Right lobe of liver (tissue), 4 donors: ENCODE measurements around the gene NPEPL1.

Experiments
- CTCF ChIP-seq, 4 donors: fragments of 200-600 bp in 3 of 4; fragments of 450-650 bp in 1 of 4; IDR thresholded peaks; one replicate each; pipeline versions ENCODE4 v1.5.1 to v1.8.0; 2016 to 2022; ENCODE audit warnings: antibody characterized with exemption in 4 of 4, mild to moderate bottlenecking in 2 of 4
- POLR2A ChIP-seq: fragments of 450-650 bp; IDR thresholded peaks from one replicate; pipeline ENCODE4 v1.6.1; 2017; ENCODE audit warnings: antibody characterized with exemption, mild to moderate bottlenecking
- donor health status: DM: no; HTN: no; CAD: no.
- donor health status: DM: no; HTN: no; CAD: no.
- donor health status: DM: no; HTN: yes; CAD: no.

- TF ChIP-seq CTCF (IDR thresholded peaks at IDR 0.05) (no peak), POLR2A (no peak)
These were observed 30.5 kb downstream of the NPEPL1 start for GRCh38 chr20:58722877-58723627.
